ENCODE data around the gene NKD1.

The NKD1 gene

GRCh38 chr16:50591800-50592771 is 43.9 kb downstream of the NKD1 start:
- no peak overlapping the region for H3K4me3 ChIP-seq (ENCODE audit: control insufficient read depth, low read depth, low read length)
- TF ChIP-seq, protein P1, sequence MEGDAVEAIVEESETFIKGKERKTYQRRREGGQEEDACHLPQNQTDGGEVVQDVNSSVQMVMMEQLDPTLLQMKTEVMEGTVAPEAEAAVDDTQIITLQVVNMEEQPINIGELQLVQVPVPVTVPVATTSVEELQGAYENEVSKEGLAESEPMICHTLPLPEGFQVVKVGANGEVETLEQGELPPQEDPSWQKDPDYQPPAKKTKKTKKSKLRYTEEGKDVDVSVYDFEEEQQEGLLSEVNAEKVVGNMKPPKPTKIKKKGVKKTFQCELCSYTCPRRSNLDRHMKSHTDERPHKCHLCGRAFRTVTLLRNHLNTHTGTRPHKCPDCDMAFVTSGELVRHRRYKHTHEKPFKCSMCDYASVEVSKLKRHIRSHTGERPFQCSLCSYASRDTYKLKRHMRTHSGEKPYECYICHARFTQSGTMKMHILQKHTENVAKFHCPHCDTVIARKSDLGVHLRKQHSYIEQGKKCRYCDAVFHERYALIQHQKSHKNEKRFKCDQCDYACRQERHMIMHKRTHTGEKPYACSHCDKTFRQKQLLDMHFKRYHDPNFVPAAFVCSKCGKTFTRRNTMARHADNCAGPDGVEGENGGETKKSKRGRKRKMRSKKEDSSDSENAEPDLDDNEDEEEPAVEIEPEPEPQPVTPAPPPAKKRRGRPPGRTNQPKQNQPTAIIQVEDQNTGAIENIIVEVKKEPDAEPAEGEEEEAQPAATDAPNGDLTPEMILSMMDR (IDR thresholded peaks at IDR 0.05; ENCODE audit: control insufficient read depth, insufficient read depth, low read depth, low read length, missing control alignments) = no peak
- no peak for DNase-seq (ENCODE audit: low read depth)

DNA sequence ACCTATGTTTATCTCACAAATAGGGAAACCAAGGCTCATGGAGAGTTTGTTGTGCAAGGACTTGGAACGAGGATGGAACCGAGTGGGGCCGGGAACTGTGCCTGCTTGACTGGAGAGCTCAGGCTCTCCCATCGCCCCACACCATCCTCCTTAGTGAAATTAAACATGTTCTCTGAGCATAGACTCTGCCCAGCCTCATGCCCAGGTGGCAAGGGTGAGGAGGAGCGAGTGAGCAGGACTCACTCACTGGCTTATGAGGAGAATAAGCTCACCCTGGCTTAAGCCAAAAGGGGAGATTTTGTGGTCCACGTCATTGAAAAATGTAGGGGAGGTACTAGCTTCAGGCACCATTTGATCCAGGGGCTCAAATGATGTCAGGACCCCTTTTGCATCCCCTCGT is 44.8 kb downstream of the NKD1 start:
- H3K4me3 ChIP-seq (ENCODE audit: control insufficient read depth, low read depth, low read length) = no peak overlapping the region
- DNase-seq (ENCODE audit: low read depth) = no peak
- TF ChIP-seq, protein P1 (IDR thresholded peaks at IDR 0.05; ENCODE audit: control insufficient read depth, insufficient read depth, low read depth, low read length, missing control alignments) = no peak

GRCh38 chr16:50593410-50594150 is 45.4 kb downstream of the NKD1 start:
- TF ChIP-seq, protein P1 (IDR thresholded peaks at IDR 0.05; ENCODE audit: control insufficient read depth, insufficient read depth, low read depth, low read length, missing control alignments) = peak; percentile 18
- no peak overlapping the region for H3K4me3 ChIP-seq (ENCODE audit: control insufficient read depth, low read depth, low read length)
- DNase-seq (ENCODE audit: low read depth) = no peak

- TF ChIP-seq, protein P1 (IDR thresholded peaks at IDR 0.05; ENCODE audit: control insufficient read depth, insufficient read depth, low read depth, low read length, missing control alignments) = no peak
- DNase-seq (ENCODE audit: low read depth) = no peak
- H3K4me3 ChIP-seq (ENCODE audit: control insufficient read depth, low read depth, low read length) = no peak overlapping the region
These were observed 46.4 kb downstream of the NKD1 start for GRCh38 chr16:50594308-50595260.

GRCh38 chr16:50595859-50596258 is 47.7 kb downstream of the NKD1 start:
- TF ChIP-seq, protein P1 (IDR thresholded peaks at IDR 0.05; ENCODE audit: control insufficient read depth, insufficient read depth, low read depth, low read length, missing control alignments) = no peak
- no peak for DNase-seq (ENCODE audit: low read depth)
- H3K4me3 ChIP-seq (ENCODE audit: control insufficient read depth, low read depth, low read length) = no peak overlapping the region

Measured in AG09309 (cell line).